ENCODE data around the gene NUP188.
"Not testable (repeated sequence)": the region's sequence is repeated elsewhere in the genome, so short reads cannot be mapped to it uniquely, and the experiment has no call there.

The NUP188 gene

GRCh38 chr9:128937310-128938165 lies 10.0 kb upstream of the NUP188 start:
- Histone ChIP-seq H3K4me1 (ENCODE audit: control insufficient read depth, insufficient read depth, low read length) (no peaks in the 10 kb centered on the region), H3K36me3 (ENCODE audit: control insufficient read depth, insufficient read depth, low read length) (no peaks in the 10 kb centered on the region)

GRCh38 chr9:128940271-128940921 lies 7.1 kb upstream of the NUP188 start:
- no peak overlapping the region for H3K9ac ChIP-seq (ENCODE audit: low read length)
- H3K36me3 ChIP-seq (ENCODE audit: control insufficient read depth, insufficient read depth, low read length), result no peaks in the 10 kb centered on the region
- H3K4me1 ChIP-seq (ENCODE audit: control insufficient read depth, insufficient read depth, low read length), result no peaks in the 10 kb centered on the region
- no peaks in the 10 kb centered on the region for H3K27me3 ChIP-seq (ENCODE audit: control insufficient read depth, insufficient read depth, low read length)
- H3K4me3 ChIP-seq (ENCODE audit: low read length), result no peak overlapping the region
- H3K9me3 ChIP-seq (ENCODE audit: control insufficient read depth, low read length), result no peaks in the 10 kb centered on the region

More at GRCh38 chr9:128937310-128938165, 10.0 kb upstream of the NUP188 start:
- Histone ChIP-seq H3K4me3 (ENCODE audit: low read length) (no peak overlapping the region), H3K27me3 (ENCODE audit: control insufficient read depth, insufficient read depth, low read length) (no peaks in the 10 kb centered on the region), H3K9me3 (ENCODE audit: control insufficient read depth, low read length) (no peaks in the 10 kb centered on the region), H3K9ac (ENCODE audit: low read length) (no peak overlapping the region)

- Histone ChIP-seq H3K4me3 (ENCODE audit: low read length) (no peak overlapping the region), H3K36me3 (ENCODE audit: control insufficient read depth, insufficient read depth, low read length) (no peaks in the 10 kb centered on the region), H3K9me3 (ENCODE audit: control insufficient read depth, low read length) (no peaks in the 10 kb centered on the region), H3K4me1 (ENCODE audit: control insufficient read depth, insufficient read depth, low read length) (peaks cover 3% of the 10 kb centered on the region), H3K27me3 (ENCODE audit: control insufficient read depth, insufficient read depth, low read length) (no peaks in the 10 kb centered on the region), H3K9ac (ENCODE audit: low read length) (no peak overlapping the region)
These were observed 6.3 kb upstream of the NUP188 start for GRCh38 chr9:128940946-128941755.

- no peaks in the 10 kb centered on the region for H3K9me3 ChIP-seq (ENCODE audit: control insufficient read depth, low read length)
- H3K4me1 ChIP-seq (ENCODE audit: control insufficient read depth, insufficient read depth, low read length), result peaks cover 10% of the 10 kb centered on the region
- no peak overlapping the region for H3K4me3 ChIP-seq (ENCODE audit: low read length)
- H3K27me3 ChIP-seq (ENCODE audit: control insufficient read depth, insufficient read depth, low read length), result no peaks in the 10 kb centered on the region
- H3K9ac ChIP-seq (ENCODE audit: low read length), result no peak overlapping the region
- no peaks in the 10 kb centered on the region for H3K36me3 ChIP-seq (ENCODE audit: control insufficient read depth, insufficient read depth, low read length)
These were observed 3.5 kb upstream of the NUP188 start for GRCh38 chr9:128943832-128944620.

GRCh38 chr9:128944966-128945365 lies 2.5 kb upstream of the NUP188 start:
- H3K4me3 ChIP-seq (ENCODE audit: low read length); H3K9ac ChIP-seq (ENCODE audit: low read length); H3K4me1 ChIP-seq (ENCODE audit: control insufficient read depth, insufficient read depth, low read length); H3K36me3 ChIP-seq (ENCODE audit: control insufficient read depth, insufficient read depth, low read length); H3K9me3 ChIP-seq (ENCODE audit: control insufficient read depth, low read length); H3K27me3 ChIP-seq (ENCODE audit: control insufficient read depth, insufficient read depth, low read length): not testable (repeated sequence)

GRCh38 chr9:128945798-128946501 lies 1.5 kb upstream of the NUP188 start:
- no peak overlapping the region for H3K9ac ChIP-seq (ENCODE audit: low read length)
- H3K4me3 ChIP-seq (ENCODE audit: low read length), result no peak overlapping the region
- H3K4me1 ChIP-seq (ENCODE audit: control insufficient read depth, insufficient read depth, low read length), result peaks cover 10% of the 10 kb centered on the region
- no peaks in the 10 kb centered on the region for H3K36me3 ChIP-seq (ENCODE audit: control insufficient read depth, insufficient read depth, low read length)
- no peaks in the 10 kb centered on the region for H3K27me3 ChIP-seq (ENCODE audit: control insufficient read depth, insufficient read depth, low read length)
- no peaks in the 10 kb centered on the region for H3K9me3 ChIP-seq (ENCODE audit: control insufficient read depth, low read length)

- no peaks in the 10 kb centered on the region for H3K27me3 ChIP-seq (ENCODE audit: control insufficient read depth, insufficient read depth, low read length)
- H3K9me3 ChIP-seq (ENCODE audit: control insufficient read depth, low read length), result no peaks in the 10 kb centered on the region
- H3K4me3 ChIP-seq (ENCODE audit: low read length), result peak overlapping the region; percentile 77
- no peaks in the 10 kb centered on the region for H3K36me3 ChIP-seq (ENCODE audit: control insufficient read depth, insufficient read depth, low read length)
- peak overlapping the region; percentile 80 for H3K9ac ChIP-seq (ENCODE audit: low read length)
- peaks cover 10% of the 10 kb centered on the region for H3K4me1 ChIP-seq (ENCODE audit: control insufficient read depth, insufficient read depth, low read length)
These were observed 775 bp upstream of the NUP188 start for GRCh38 chr9:128946571-128947276.

- peak overlapping the region; percentile 77 for H3K4me3 ChIP-seq (ENCODE audit: low read length)
- no peaks in the 10 kb centered on the region for H3K27me3 ChIP-seq (ENCODE audit: control insufficient read depth, insufficient read depth, low read length)
- no peaks in the 10 kb centered on the region for H3K36me3 ChIP-seq (ENCODE audit: control insufficient read depth, insufficient read depth, low read length)
- H3K9ac ChIP-seq (ENCODE audit: low read length), result peak overlapping the region; percentile 80
- H3K4me1 ChIP-seq (ENCODE audit: control insufficient read depth, insufficient read depth, low read length), result peaks cover 10% of the 10 kb centered on the region
- H3K9me3 ChIP-seq (ENCODE audit: control insufficient read depth, low read length), result no peaks in the 10 kb centered on the region
These were observed 297 bp upstream of the NUP188 start for GRCh38 chr9:128947277-128947526.

GRCh38 chr9:128961403-128961802 lies 13.9 kb downstream of the NUP188 start:
- H3K27me3 ChIP-seq (ENCODE audit: control insufficient read depth, insufficient read depth, low read length); H3K9ac ChIP-seq (ENCODE audit: low read length); H3K36me3 ChIP-seq (ENCODE audit: control insufficient read depth, insufficient read depth, low read length): not testable (repeated sequence)

GRCh38 chr9:128969491-128969890 lies 22.0 kb downstream of the NUP188 start:
- H3K4me3 ChIP-seq (ENCODE audit: low read length), result no peak overlapping the region
- no peaks in the 10 kb centered on the region for H3K9me3 ChIP-seq (ENCODE audit: control insufficient read depth, low read length)
- peaks cover 5% of the 10 kb centered on the region for H3K36me3 ChIP-seq (ENCODE audit: control insufficient read depth, insufficient read depth, low read length)
- H3K9ac ChIP-seq (ENCODE audit: low read length), result no peak overlapping the region
- no peaks in the 10 kb centered on the region for H3K27me3 ChIP-seq (ENCODE audit: control insufficient read depth, insufficient read depth, low read length)
- no peaks in the 10 kb centered on the region for H3K4me1 ChIP-seq (ENCODE audit: control insufficient read depth, insufficient read depth, low read length)

More at GRCh38 chr9:128961403-128961802, 13.9 kb downstream of the NUP188 start:
- H3K4me1 ChIP-seq (ENCODE audit: control insufficient read depth, insufficient read depth, low read length); H3K4me3 ChIP-seq (ENCODE audit: low read length); H3K9me3 ChIP-seq (ENCODE audit: control insufficient read depth, low read length): not testable (repeated sequence)

- H3K27me3 ChIP-seq (ENCODE audit: control insufficient read depth, insufficient read depth, low read length), result no peaks in the 10 kb centered on the region
- no peaks in the 10 kb centered on the region for H3K9me3 ChIP-seq (ENCODE audit: control insufficient read depth, low read length)
- H3K4me1 ChIP-seq (ENCODE audit: control insufficient read depth, insufficient read depth, low read length), result no peaks in the 10 kb centered on the region
- no peak overlapping the region for H3K4me3 ChIP-seq (ENCODE audit: low read length)
- H3K36me3 ChIP-seq (ENCODE audit: control insufficient read depth, insufficient read depth, low read length), result peaks cover 5% of the 10 kb centered on the region
- H3K9ac ChIP-seq (ENCODE audit: low read length), result no peak overlapping the region
These were observed 25.5 kb downstream of the NUP188 start for GRCh38 chr9:128972956-128973355.

Measured in mucosa of stomach (tissue), 1 donor.